ENCODE results near the gene MRPS33.
A peak's percentile ranks its signal among the peaks of the same experiment; 100 is the strongest.

Gene MRPS33

GRCh38 chr7:141014524-141015395, at the start of gene MRPS33:
TSS of gene MRPS33 (minus strand) at chr7:141014952. CDS start at chr7:141010633, 4,319 bp downstream.
- peak; percentile 79 for DNase-seq (ENCODE audit: low read depth, low spot score)
- POLR2A ChIA-PET, result interaction anchor here (0.7 to 0.9 kb wide), 2 partner anchors 355 to 536 kb away, joined by 3 read pairs; partner anchors contain the start of gene AGK
- CTCF ChIA-PET, result interaction anchor here (0.6 to 5.6 kb wide), 18 partner anchors 10 to 723 kb away, joined by 3 to 124 read pairs (median 5); partner anchors contain the start of genes ADCK2 and SSBP1
- TF ChIP-seq CTCF (IDR thresholded peaks at IDR 0.05; ENCODE audit: insufficient read depth, low read length, missing control alignments), result peak; percentile 87
- H3K4me3 ChIP-seq (ENCODE audit: low read depth, low read length), result peak within 1 kb of the TSS; percentile 85

- ChIA-PET CTCF (no interaction called here), POLR2A (no interaction called here)
- no peak for TF ChIP-seq CTCF (IDR thresholded peaks at IDR 0.05; ENCODE audit: insufficient read depth, low read length, missing control alignments)
- no peak overlapping the region for H3K4me3 ChIP-seq (ENCODE audit: low read depth, low read length)
- no peak for DNase-seq (ENCODE audit: low read depth, low spot score)
These were observed 43.0 kb upstream of the MRPS33 start for GRCh38 chr7:141057788-141058187.

DNA sequence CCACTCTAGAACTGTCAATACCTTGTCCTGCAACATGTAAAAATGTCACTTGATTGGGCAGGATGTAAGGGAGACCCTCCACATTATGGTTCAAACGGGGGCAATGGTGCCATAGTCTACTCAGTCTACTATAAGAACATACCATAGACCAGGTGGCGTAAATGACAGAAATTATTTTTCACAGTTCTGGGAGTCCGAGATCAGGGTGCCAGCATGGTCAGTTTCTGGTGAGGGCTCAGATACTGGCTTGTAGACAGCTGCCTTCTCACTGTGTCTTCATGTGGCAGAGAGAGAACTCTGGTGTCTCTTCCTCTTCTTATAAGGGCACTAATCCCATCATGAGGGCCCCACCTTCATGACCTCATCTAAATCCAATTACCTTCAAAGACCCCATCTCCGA, 40.4 kb upstream of the MRPS33 start:
- CTCF ChIA-PET, result no interaction called here
- no peak for TF ChIP-seq CTCF (IDR thresholded peaks at IDR 0.05; ENCODE audit: insufficient read depth, low read length, missing control alignments)
- no peak overlapping the region for H3K4me3 ChIP-seq (ENCODE audit: low read depth, low read length)
- POLR2A ChIA-PET, result no interaction called here
- no peak for DNase-seq (ENCODE audit: low read depth, low spot score)

DNA sequence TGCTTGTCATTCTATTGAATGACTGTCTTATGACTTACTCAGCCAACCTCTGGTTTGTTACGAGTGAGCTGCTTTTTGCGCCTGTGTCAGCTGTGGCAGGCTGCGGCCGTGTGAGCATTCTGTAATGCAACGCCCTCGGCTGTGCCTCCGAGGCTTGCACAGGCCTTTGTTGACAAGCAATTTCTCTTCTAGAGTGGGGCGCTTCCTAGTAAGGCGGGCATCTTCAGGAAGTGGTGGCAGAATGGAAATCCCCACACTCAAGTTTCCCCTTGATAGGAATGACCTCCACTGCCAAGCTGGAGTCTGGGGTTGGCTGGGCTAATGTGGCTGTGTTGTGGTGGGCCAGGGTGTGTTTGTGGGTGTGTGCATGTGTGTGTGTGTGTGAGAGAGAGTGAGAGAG, 38.9 kb upstream of the MRPS33 start:
- ChIA-PET CTCF (no interaction called here), POLR2A (no interaction called here)
- no peak for DNase-seq (ENCODE audit: low read depth, low spot score)
- no peak for TF ChIP-seq CTCF (IDR thresholded peaks at IDR 0.05; ENCODE audit: insufficient read depth, low read length, missing control alignments)
- H3K4me3 ChIP-seq (ENCODE audit: low read depth, low read length), result no peak overlapping the region

- TF ChIP-seq CTCF (IDR thresholded peaks at IDR 0.05; ENCODE audit: insufficient read depth, low read length, missing control alignments), result no peak
- DNase-seq (ENCODE audit: low read depth, low spot score), result peak; percentile 58
- ChIA-PET POLR2A (no interaction called here), CTCF (no interaction called here)
- no peak overlapping the region for H3K4me3 ChIP-seq (ENCODE audit: low read depth, low read length)
These were observed 31.3 kb upstream of the MRPS33 start for GRCh38 chr7:141045842-141046620.
